VCaP (cell line): ENCODE data around the gene ITPRIPL2.
A peak's percentile ranks its signal among the peaks of the same experiment; 100 is the strongest.

Source experiments
- H3K27ac ChIP-seq: fragments of 450-650 bp; 2 replicates; pipeline ENCODE4 v1.5.1; 2017
- CTCF ChIP-seq: fragments of 450-650 bp; conservative IDR thresholded peaks from 2 replicates; pipeline ENCODE4 v1.5.1; 2017; ENCODE audit warnings: mild to moderate bottlenecking, moderate library complexity

Gene ITPRIPL2

GRCh38 chr16:19113577-19114358 lies at the start of gene ITPRIPL2:
Gene ITPRIPL2 (plus strand): TSS chr16:19113964. CDS start chr16:19114462, 498 bp downstream.
- TF ChIP-seq CTCF, result no peak
- peak within 1 kb of the TSS; percentile 81 for H3K27ac ChIP-seq

GRCh38 chr16:19066988-19067348 lies 46.8 kb upstream of the ITPRIPL2 start:
- H3K27ac ChIP-seq, result peak overlapping the region; percentile 93
- no peak for TF ChIP-seq CTCF

GRCh38 chr16:19067349-19068236 lies 46.2 kb upstream of the ITPRIPL2 start, which contains the start of gene COQ7:
Gene COQ7 (plus strand): TSS chr16:19067614. CDS start chr16:19067665, 51 bp downstream.
- H3K27ac ChIP-seq, result peak within 1 kb of the TSS; percentile 93
- no peak for TF ChIP-seq CTCF

GRCh38 chr16:19068237-19068815 lies 45.4 kb upstream of the ITPRIPL2 start:
- no peak for TF ChIP-seq CTCF
- H3K27ac ChIP-seq, result peak overlapping the region; percentile 93

- TF ChIP-seq CTCF, result peak; percentile 70
- H3K27ac ChIP-seq, result no peak overlapping the region
Measured at GRCh38 chr16:19071811-19072777, 41.7 kb upstream of the ITPRIPL2 start.

GRCh38 chr16:19073344-19073743 lies 40.4 kb upstream of the ITPRIPL2 start:
- no peak for TF ChIP-seq CTCF
- peak overlapping the region; percentile 22; the same call in 1 of the 2 replicates for H3K27ac ChIP-seq
